ENCODE results near the gene DTHD1. TPM values are rescaled to one million over a fixed set of nuclear protein-coding genes. Genes with fewer than 3 reads are reported as not detected.

DTHD1 gene
- total RNA-seq, 3 donors from 2014 or later (not counting 1 experiment from before 2014, with no cell fraction given) = 67.0 to 95.4 (median 81.5) TPM

DNA sequence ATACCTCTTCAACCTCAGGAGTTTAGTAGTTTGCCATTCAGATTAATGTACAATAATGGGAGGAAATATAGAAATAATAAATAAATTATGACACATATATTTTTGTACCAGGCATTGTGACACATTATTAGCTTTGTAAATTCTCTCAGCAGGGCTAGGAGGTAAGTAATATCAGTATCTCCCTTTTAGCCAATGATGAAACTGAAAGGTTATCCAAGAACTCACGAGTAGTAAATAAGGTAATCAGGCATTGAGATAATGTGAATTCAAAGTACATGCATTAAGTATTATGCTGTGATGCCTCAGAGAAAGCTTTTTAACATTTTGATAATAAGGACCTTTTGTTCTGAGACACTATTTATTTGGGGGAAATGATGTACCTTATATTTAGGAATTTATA lies 31.8 kb upstream of the DTHD1 start:
- H3K36me3 ChIP-seq (ENCODE audit: control insufficient read depth, insufficient read depth, low read length) = no peaks in the 10 kb centered on the region
- 50% methylated on average over 1 of the region's 1 CpG for WGBS (ENCODE audit: insufficient coverage)
- peaks cover 22% of the 10 kb centered on the region for H3K4me1 ChIP-seq (ENCODE audit: control insufficient read depth, insufficient read depth, low read length)
- H3K27me3 ChIP-seq (ENCODE audit: control insufficient read depth, insufficient read depth, low read length) = no peaks in the 10 kb centered on the region
- no peaks in the 10 kb centered on the region for H3K9me3 ChIP-seq (ENCODE audit: control insufficient read depth, insufficient read depth, low read length)
- Mint-ChIP-seq H3K27me3 (ENCODE audit: low read depth in 2 of 2) (no peaks in the 10 kb centered on the region), H3K4me1 (peaks cover 40% of the 10 kb centered on the region in 2 donors), H3K4me3 (no peak overlapping the region), H3K9me3 (no peaks in the 10 kb centered on the region), H3K27ac (no peak overlapping the region), H3K36me3 (no peaks in the 10 kb centered on the region)
- intact Hi-C loops (cut with micrococcal nuclease) = no loop called here
- no peak overlapping the region for H3K27ac ChIP-seq (ENCODE audit: low read length)
- H3K4me3 ChIP-seq (ENCODE audit: low read length) = no peak overlapping the region
- TF ChIP-seq, protein P1, sequence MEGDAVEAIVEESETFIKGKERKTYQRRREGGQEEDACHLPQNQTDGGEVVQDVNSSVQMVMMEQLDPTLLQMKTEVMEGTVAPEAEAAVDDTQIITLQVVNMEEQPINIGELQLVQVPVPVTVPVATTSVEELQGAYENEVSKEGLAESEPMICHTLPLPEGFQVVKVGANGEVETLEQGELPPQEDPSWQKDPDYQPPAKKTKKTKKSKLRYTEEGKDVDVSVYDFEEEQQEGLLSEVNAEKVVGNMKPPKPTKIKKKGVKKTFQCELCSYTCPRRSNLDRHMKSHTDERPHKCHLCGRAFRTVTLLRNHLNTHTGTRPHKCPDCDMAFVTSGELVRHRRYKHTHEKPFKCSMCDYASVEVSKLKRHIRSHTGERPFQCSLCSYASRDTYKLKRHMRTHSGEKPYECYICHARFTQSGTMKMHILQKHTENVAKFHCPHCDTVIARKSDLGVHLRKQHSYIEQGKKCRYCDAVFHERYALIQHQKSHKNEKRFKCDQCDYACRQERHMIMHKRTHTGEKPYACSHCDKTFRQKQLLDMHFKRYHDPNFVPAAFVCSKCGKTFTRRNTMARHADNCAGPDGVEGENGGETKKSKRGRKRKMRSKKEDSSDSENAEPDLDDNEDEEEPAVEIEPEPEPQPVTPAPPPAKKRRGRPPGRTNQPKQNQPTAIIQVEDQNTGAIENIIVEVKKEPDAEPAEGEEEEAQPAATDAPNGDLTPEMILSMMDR (IDR thresholded peaks at IDR 0.05) = no peak
- ATAC-seq = no peak
- DNase-seq = no peak

DNA sequence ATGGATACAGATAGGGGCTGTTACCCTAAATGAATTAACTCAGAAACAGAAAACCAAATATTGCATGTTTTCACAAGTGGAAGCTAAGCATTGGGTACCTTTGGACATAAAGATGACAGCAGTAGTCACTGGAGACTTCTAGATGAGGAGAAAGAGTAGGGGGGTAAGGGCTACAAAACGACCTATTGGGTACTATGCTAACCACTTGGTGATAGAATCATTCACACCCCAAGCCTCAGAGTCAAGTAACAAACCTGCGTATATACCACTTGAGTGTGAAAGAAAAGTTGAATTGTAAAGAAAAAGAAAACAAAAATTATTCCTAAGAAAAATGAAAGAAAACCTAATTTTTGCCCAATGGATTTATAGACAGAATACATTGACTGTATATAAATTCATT lies 29.4 kb upstream of the DTHD1 start:
- Mint-ChIP-seq H3K27ac (peak overlapping the region; percentile 70 to 94), H3K4me3 (peak overlapping the region; percentile 63), H3K4me1 (peaks cover 47 to 52% of the 10 kb centered on the region in 2 donors), H3K27me3 (ENCODE audit: low read depth in 2 of 2) (no peaks in the 10 kb centered on the region), H3K9me3 (no peaks in the 10 kb centered on the region), H3K36me3 (no peaks in the 10 kb centered on the region)
- Histone ChIP-seq H3K9me3 (ENCODE audit: control insufficient read depth, insufficient read depth, low read length) (no peaks in the 10 kb centered on the region), H3K36me3 (ENCODE audit: control insufficient read depth, insufficient read depth, low read length) (no peaks in the 10 kb centered on the region), H3K27ac (ENCODE audit: low read length) (peak overlapping the region; percentile 36), H3K4me1 (ENCODE audit: control insufficient read depth, insufficient read depth, low read length) (peaks cover 19% of the 10 kb centered on the region), H3K27me3 (ENCODE audit: control insufficient read depth, insufficient read depth, low read length) (no peaks in the 10 kb centered on the region), H3K4me3 (ENCODE audit: low read length) (no peak overlapping the region)
- ATAC-seq (peak in 2 of 3 donors; percentile 43 to 64), DNase-seq (peak in 1 of 2 donors; percentile 37)
- no CpG with 5 or more reads among the region's 2 CpGs for WGBS (ENCODE audit: insufficient coverage)
- intact Hi-C loops (cut with micrococcal nuclease) = no loop called here
- TF ChIP-seq, protein P1 (IDR thresholded peaks at IDR 0.05) = no peak

DNA sequence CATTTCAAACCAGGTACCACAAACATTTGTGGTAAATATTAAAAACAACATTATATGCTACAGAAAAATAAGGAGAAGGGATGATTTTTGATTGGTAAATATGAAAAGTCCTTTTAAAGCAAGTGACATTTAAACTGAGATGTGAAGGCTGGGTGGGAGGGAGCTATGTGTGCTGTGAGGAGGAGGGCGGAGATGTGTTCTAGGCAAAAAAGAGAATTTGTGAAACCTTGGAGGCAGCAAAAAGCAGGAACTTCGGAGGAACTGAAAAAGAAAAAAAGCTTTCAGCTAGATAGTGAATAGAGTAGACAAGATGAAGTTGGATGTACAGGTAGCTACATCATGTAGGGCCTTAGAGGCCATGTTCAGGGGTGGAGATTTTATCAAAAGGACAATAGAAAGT lies 27.0 kb upstream of the DTHD1 start:
- ATAC-seq = no peak
- no peak overlapping the region for H3K27ac ChIP-seq (ENCODE audit: low read length)

More for the DNA sequence above, 27.0 kb upstream of the DTHD1 start:
- Histone ChIP-seq H3K4me3 (ENCODE audit: low read length) (no peak overlapping the region), H3K27me3 (ENCODE audit: control insufficient read depth, insufficient read depth, low read length) (no peaks in the 10 kb centered on the region), H3K9me3 (ENCODE audit: control insufficient read depth, insufficient read depth, low read length) (no peaks in the 10 kb centered on the region), H3K36me3 (ENCODE audit: control insufficient read depth, insufficient read depth, low read length) (no peaks in the 10 kb centered on the region), H3K4me1 (ENCODE audit: control insufficient read depth, insufficient read depth, low read length) (peaks cover 23% of the 10 kb centered on the region)
- H3K4me1 Mint-ChIP-seq = peaks cover 53 to 61% of the 10 kb centered on the region in 2 donors
- intact Hi-C loops (cut with micrococcal nuclease) = loop anchor here (2.0 kb wide), 1 partner anchor 14 kb away; no protein-coding TSS in a partner anchor
- H3K27me3 Mint-ChIP-seq (ENCODE audit: low read depth in 2 of 2) = no peaks in the 10 kb centered on the region
- TF ChIP-seq, protein P1 (IDR thresholded peaks at IDR 0.05) = no peak
- no peaks in the 10 kb centered on the region for H3K36me3 Mint-ChIP-seq
- peak overlapping the region; percentile 83 to 94 for H3K27ac Mint-ChIP-seq
- H3K4me3 Mint-ChIP-seq = no peak overlapping the region
- no peaks in the 10 kb centered on the region for H3K9me3 Mint-ChIP-seq
- WGBS (ENCODE audit: insufficient coverage) = 79% methylated on average over 2 of the region's 2 CpGs
- DNase-seq = no peak
